WTC11 (cell line): Measurements from ENCODE around the gene SLIT3. TPM values are rescaled to one million over a fixed set of nuclear protein-coding genes. Genes with fewer than 3 reads are reported as not detected.

Experiments
- ATAC-seq: fragments of 200-7000 bp; cut with Tn5 transposase; 2 replicates; pipeline ENCODE4 v1.10.0; 2021; ENCODE audit warnings: mild to moderate bottlenecking, moderate library complexity
- CTCF ChIA-PET: fragments of 300-600 bp; sonication (Branson Sonifier 250); formaldehyde crosslinking; loops from one replicate; lab custom pipeline; 2021; ENCODE audit warnings: antibody characterized with exemption; lab: Charles Lee
- POLR2A ChIA-PET: fragments of 350-600 bp; sonication (Branson Sonifier 250); formaldehyde crosslinking; loops from one replicate; lab custom pipeline; 2021; ENCODE audit warnings: antibody characterized with exemption; lab: Charles Lee
- DNase-seq: peaks from one replicate; pipeline ENCODE4 v3.0.0; 2021; ENCODE audit warnings: low spot score
- H3K27ac Mint-ChIP-seq: 2 replicates; pipeline ENCODE4 v1.8.0; 2021; ENCODE audit warnings: mixed read lengths
- H3K27me3 Mint-ChIP-seq: 2 replicates; pipeline ENCODE4 v1.8.0; 2021; ENCODE audit warnings: low read depth, mild to moderate bottlenecking, moderate library complexity, mixed read lengths
- H3K36me3 Mint-ChIP-seq: 2 replicates; pipeline ENCODE4 v1.8.0; 2021; ENCODE audit warnings: mixed read lengths
- H3K4me1 Mint-ChIP-seq: 2 replicates; pipeline ENCODE4 v1.8.0; 2022; ENCODE audit warnings: mixed read lengths
- H3K4me3 Mint-ChIP-seq: 2 replicates; pipeline ENCODE4 v1.8.0; 2021; ENCODE audit warnings: mild to moderate bottlenecking, moderate library complexity, mixed read lengths
- H3K9me3 Mint-ChIP-seq: 2 replicates; pipeline ENCODE4 v1.8.0; 2021; ENCODE audit warnings: mixed read lengths
- CBFB ChIP-seq: sonication (generic); formaldehyde crosslinking; IDR thresholded peaks from 2 replicates; pipeline ENCODE4 v1.8.1; 2022; ENCODE audit warnings: mild to moderate bottlenecking, low read depth, missing genetic modification reagents
- CREB1 ChIP-seq: sonication (generic); formaldehyde crosslinking; IDR thresholded peaks from 2 replicates; pipeline ENCODE4 v1.8.0; 2023; ENCODE audit warnings: mild to moderate bottlenecking, missing genetic modification reagents
- CREM ChIP-seq: sonication (generic); formaldehyde crosslinking; IDR thresholded peaks from 2 replicates; pipeline ENCODE4 v1.8.1; 2022; ENCODE audit warnings: mild to moderate bottlenecking, missing genetic modification reagents, moderate library complexity
- E2F5 ChIP-seq: sonication (generic); formaldehyde crosslinking; IDR thresholded peaks from 2 replicates; pipeline ENCODE4 v1.8.1; 2022; ENCODE audit warnings: mild to moderate bottlenecking, moderate library complexity, missing genetic modification reagents
- ELF4 ChIP-seq: sonication (generic); formaldehyde crosslinking; IDR thresholded peaks from 2 replicates; pipeline ENCODE4 v1.8.1; 2022; ENCODE audit warnings: low read depth, mild to moderate bottlenecking, moderate library complexity, missing genetic modification reagents
- ERG ChIP-seq: fragments of 250-450 bp; sonication (Bioruptor Pico); IDR thresholded peaks from 2 replicates; pipeline ENCODE4 v1.8.0; 2021; ENCODE audit warnings: mild to moderate bottlenecking
- FOXP1 ChIP-seq: sonication (generic); formaldehyde crosslinking; IDR thresholded peaks from 2 replicates; pipeline ENCODE4 v1.8.0; 2022; ENCODE audit warnings: missing genetic modification reagents, mild to moderate bottlenecking, moderate library complexity, borderline replicate concordance
- HMGXB4 ChIP-seq: sonication (generic); formaldehyde crosslinking; IDR thresholded peaks from 2 replicates; pipeline ENCODE4 v1.8.1; 2023; ENCODE audit warnings: mild to moderate bottlenecking, moderate library complexity, missing genetic modification reagents
- IRF1 ChIP-seq: sonication (generic); formaldehyde crosslinking; IDR thresholded peaks from 2 replicates; pipeline ENCODE4 v1.8.0; 2023; ENCODE audit warnings: missing genetic modification reagents
- MYBL2 ChIP-seq: sonication (generic); formaldehyde crosslinking; IDR thresholded peaks from 2 replicates; pipeline ENCODE4 v1.8.1; 2023; ENCODE audit warnings: mild to moderate bottlenecking, moderate library complexity, missing genetic modification reagents
- OVOL2 ChIP-seq: fragments of 250-450 bp; sonication (Bioruptor Pico); IDR thresholded peaks from 2 replicates; pipeline ENCODE4 v1.9.0; 2021; ENCODE audit warnings: mild to moderate bottlenecking, borderline replicate concordance
- RELA ChIP-seq: sonication (generic); formaldehyde crosslinking; IDR thresholded peaks from 2 replicates; pipeline ENCODE4 v1.8.1; 2022; ENCODE audit warnings: missing genetic modification reagents, mild to moderate bottlenecking, borderline replicate concordance
- SP1 ChIP-seq: sonication (generic); formaldehyde crosslinking; conservative IDR thresholded peaks from 2 replicates; pipeline ENCODE4 v1.8.1; 2022; ENCODE audit warnings: missing genetic modification reagents
- STAT6 ChIP-seq: sonication (generic); formaldehyde crosslinking; conservative IDR thresholded peaks from 2 replicates; pipeline ENCODE4 v1.8.1; 2023; ENCODE audit warnings: mild to moderate bottlenecking, low read depth, missing genetic modification reagents, moderate library complexity
- TP53 ChIP-seq: sonication (generic); formaldehyde crosslinking; IDR thresholded peaks from 2 replicates; pipeline ENCODE4 v1.8.1; 2023; ENCODE audit warnings: mild to moderate bottlenecking, missing genetic modification reagents
- USF1 ChIP-seq: sonication (generic); formaldehyde crosslinking; IDR thresholded peaks from 2 replicates; pipeline ENCODE4 v1.8.0; 2022; ENCODE audit warnings: mild to moderate bottlenecking, missing genetic modification reagents
- ZNF138 ChIP-seq: sonication (generic); formaldehyde crosslinking; conservative IDR thresholded peaks from 2 replicates; pipeline ENCODE4 v1.8.1; 2022; ENCODE audit warnings: mild to moderate bottlenecking, moderate library complexity, missing genetic modification reagents
- ZNF317 ChIP-seq: sonication (generic); formaldehyde crosslinking; IDR thresholded peaks from 2 replicates; pipeline ENCODE4 v1.8.1; 2023; ENCODE audit warnings: low read depth, mild to moderate bottlenecking, moderate library complexity, missing genetic modification reagents, borderline replicate concordance
- ZNF416 ChIP-seq: fragments of 250-450 bp; sonication (Bioruptor Pico); IDR thresholded peaks from 2 replicates; pipeline ENCODE4 v1.9.0; 2021; ENCODE audit warnings: mild to moderate bottlenecking, inconsistent platforms
- total RNA-seq: library from RNA; stranded (reverse); gene quantifications from 3 replicates; pipeline ENCODE4 v1.2.3, GENCODE V29; 2021

The SLIT3 gene
- total RNA-seq, 1 experiment from 2014 or later: 1.9 TPM

GRCh38 chr5:169164481-169164925 lies 136.4 kb downstream of the SLIT3 start (continued):
- no peak for TF ChIP-seq ERG (CRISPR knock-in tag)
- no peak for TF ChIP-seq OVOL2 (CRISPR knock-in tag)

- Mint-ChIP-seq H3K27ac (no peak overlapping the region), H3K4me1 (peaks cover 16% of the 10 kb centered on the region), H3K9me3 (peaks cover 21% of the 10 kb centered on the region), H3K27me3 (peaks cover 2% of the 10 kb centered on the region; the same call in 1 of the 2 replicates), H3K36me3 (peaks cover 22% of the 10 kb centered on the region), H3K4me3 (no peak overlapping the region)
- no peak for TF ChIP-seq RELA
- TF ChIP-seq ZNF138 (CRISPR knock-in tag): no peak
- no peak for TF ChIP-seq MYBL2
- TF ChIP-seq CREM: no peak
- TF ChIP-seq USF1 (CRISPR knock-in tag): no peak
- no peak for TF ChIP-seq HMGXB4 (CRISPR knock-in tag)
- TF ChIP-seq E2F5 (CRISPR knock-in tag): no peak
- TF ChIP-seq TP53 (CRISPR knock-in tag): no peak
- TF ChIP-seq FOXP1 (CRISPR knock-in tag): no peak
- TF ChIP-seq CBFB: no peak
- TF ChIP-seq IRF1: no peak
- no peak for TF ChIP-seq ZNF416
- no peak for TF ChIP-seq SP1 (CRISPR knock-in tag)
- TF ChIP-seq ELF4: no peak
- TF ChIP-seq CREB1 (CRISPR knock-in tag): no peak
- TF ChIP-seq STAT6 (CRISPR knock-in tag): no peak
- TF ChIP-seq ZNF317 (CRISPR knock-in tag): no peak
- ChIA-PET POLR2A (no interaction called here), CTCF (no interaction called here)
- ATAC-seq: no peak
- no peak for DNase-seq
These were observed 138.5 kb downstream of the SLIT3 start for GRCh38 chr5:169162407-169162806.
